ENCODE results near the gene PTOV1.

The PTOV1 gene

DNA sequence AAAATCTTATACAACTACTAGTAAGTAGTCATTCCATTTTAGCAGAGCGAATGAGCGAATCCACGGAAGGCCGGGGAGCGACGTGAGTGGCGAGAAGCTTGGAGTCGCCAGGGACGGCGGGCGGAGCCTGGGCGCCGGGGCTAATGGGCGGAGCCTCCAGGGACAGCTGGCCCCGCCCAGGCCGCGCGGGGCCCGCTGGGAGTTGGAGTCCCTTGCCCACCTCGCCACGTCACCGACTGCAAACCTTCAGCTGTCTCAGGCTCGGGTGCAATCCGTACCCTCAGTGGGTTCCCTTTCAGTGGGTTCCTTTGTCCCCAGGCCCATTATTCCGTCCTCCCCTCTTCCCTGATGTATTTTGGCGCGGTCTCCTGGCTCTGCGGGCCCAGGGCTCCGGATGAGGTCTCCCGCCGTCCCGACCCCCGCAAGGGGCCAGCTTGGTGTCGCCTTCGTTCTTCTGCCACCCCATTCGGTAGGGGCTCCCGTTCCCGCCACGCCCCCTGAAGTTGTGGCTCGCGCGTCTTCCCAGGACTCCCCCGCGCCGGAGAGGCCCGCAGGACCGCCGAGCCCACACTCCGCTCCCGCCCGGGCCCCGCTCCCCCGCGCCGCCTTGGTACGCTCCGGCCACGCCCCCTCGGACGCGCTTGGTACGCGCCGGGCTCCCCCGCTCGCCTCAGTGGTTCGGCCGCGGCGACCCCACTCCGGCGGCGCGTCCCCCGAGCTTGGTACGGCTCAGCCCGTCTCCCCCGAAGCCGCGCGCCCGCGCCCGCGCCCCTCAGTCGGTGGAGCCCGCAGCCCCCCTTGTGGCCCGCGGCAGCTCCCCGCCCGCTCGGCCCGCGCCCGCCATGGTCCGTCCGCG, at the start of gene PTOV1:
Gene PTOV1, plus strand, starts transcription at position 673 of the 856 bp plus-strand sequence.
- peak; percentile 80 for DNase-seq (ENCODE audit: low read depth)

- no peak for DNase-seq (ENCODE audit: low read depth)
Observed at GRCh38 chr19:49801401-49801888, 49.5 kb upstream of the PTOV1 start.

- no peak for DNase-seq (ENCODE audit: low read depth)
Observed at GRCh38 chr19:49801966-49802661, 48.8 kb upstream of the PTOV1 start.

GRCh38 chr19:49802836-49803528, 48.0 kb upstream of the PTOV1 start:
- no peak for DNase-seq (ENCODE audit: low read depth)

GRCh38 chr19:49803529-49803856, 47.5 kb upstream of the PTOV1 start:
- DNase-seq (ENCODE audit: low read depth) = no peak

- DNase-seq (ENCODE audit: low read depth) = no peak
Observed at GRCh38 chr19:49805822-49806619, 44.9 kb upstream of the PTOV1 start.

- DNase-seq (ENCODE audit: low read depth) = no peak
Observed at GRCh38 chr19:49806620-49806959, 44.4 kb upstream of the PTOV1 start.

DNA sequence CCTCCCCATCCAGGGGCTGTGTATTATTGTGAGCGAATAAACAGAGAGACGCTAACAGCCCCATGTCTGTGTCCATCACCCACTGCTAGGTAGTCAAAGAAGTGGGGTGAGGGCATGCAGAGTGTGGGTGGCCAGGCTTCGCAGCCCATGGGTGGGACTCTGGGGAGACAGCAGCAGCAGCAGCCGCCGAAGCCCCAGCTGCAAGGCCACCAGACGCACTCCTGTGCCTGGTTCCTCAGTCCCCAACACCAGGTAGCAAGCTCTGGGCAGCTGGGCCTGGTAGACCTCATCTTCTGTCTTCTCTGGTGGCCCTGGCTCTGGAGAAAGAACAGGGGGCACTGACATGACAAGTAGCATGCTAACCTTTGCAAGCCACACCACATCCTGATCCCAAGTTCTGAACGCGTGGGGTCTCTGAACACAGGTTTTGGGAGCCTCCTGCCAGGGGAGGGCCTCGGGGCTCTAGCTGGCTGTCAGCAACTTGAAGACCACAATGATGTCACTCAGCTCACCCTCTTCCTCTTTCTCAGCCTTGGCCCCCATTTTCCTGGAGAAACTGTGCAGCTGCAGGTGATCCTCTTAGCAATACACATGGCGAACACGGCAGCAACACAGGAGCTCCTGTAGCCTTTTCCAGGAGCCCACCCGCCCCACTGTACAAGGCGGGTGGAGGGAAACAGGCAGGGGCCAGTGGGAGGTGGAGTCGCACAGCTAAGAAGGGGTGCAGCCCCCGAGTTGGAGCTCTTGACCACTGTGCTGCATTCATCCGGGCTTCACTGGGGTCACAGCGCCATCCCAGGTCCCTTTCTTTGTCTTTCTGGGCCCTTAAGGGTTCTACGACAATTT, 43.7 kb upstream of the PTOV1 start:
- no peak for DNase-seq (ENCODE audit: low read depth)

DNA sequence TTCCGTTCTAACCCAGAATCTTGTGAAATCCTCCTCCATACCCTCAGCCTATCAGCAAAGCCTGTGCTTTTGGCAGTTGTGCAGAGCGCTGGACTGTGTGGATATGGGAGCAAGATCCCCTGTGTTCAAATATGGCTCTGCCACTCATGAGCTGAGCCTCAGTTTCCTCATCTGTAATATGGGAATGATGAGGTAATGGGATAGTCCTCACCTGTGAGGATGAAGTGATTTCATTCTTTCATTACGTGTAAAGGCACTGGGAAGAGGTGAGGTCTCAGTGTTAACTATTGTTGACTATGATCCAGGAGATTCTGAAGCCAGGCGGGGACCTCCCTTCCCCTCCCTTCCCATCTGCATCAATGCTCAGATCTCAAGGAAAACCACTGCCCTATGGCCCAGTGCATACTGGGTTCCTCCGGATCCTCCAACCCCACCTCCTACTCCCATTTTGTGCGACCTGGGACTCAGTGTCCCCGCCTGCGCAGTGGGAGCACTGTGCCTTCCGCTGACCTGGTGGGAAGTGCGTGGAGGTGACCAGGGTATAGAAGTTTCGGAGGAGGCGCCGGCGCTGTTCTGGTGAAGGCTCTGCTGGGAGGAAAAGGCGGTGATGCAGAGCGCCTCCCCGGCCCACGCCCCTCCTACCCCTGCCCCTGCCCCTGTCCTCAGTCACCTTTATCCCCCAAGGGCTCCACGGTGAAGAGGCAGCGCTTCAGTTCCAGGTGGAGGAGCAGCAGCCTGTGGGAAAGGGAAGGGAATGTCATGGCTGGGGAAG, 42.9 kb upstream of the PTOV1 start:
- no peak for DNase-seq (ENCODE audit: low read depth)

- DNase-seq (ENCODE audit: low read depth) = no peak
Observed at GRCh38 chr19:49808711-49809159, 42.2 kb upstream of the PTOV1 start.

- DNase-seq (ENCODE audit: low read depth) = no peak
Observed at GRCh38 chr19:49809160-49809940, 41.6 kb upstream of the PTOV1 start.

DNA sequence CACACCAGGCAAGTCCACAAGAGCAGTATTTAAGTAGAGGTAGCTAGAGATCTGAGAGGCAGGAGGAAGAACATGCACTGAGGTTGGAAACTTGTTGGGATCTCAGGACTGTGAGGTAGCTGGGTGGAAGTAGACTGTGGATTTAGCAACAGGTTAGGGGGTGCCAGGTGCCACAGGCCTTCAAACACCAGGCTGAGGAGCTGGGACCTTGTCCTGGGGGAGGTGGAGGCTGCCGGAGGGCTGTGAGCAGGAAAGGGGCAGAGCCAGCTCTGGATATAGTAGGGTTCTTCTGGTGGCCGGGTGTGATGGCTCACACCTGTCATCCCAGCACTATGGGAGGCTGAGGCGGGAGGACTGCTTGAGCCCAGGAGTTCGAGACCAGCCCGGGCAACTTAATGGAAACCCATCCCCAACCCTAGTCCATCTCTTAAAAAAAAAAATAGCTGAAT, 41.0 kb upstream of the PTOV1 start:
- no peak for DNase-seq (ENCODE audit: low read depth)

- DNase-seq (ENCODE audit: low read depth) = no peak
Observed at GRCh38 chr19:49811328-49811727, 39.6 kb upstream of the PTOV1 start.

- no peak for DNase-seq (ENCODE audit: low read depth)
Observed at GRCh38 chr19:49812452-49812996, 38.4 kb upstream of the PTOV1 start.

DNA sequence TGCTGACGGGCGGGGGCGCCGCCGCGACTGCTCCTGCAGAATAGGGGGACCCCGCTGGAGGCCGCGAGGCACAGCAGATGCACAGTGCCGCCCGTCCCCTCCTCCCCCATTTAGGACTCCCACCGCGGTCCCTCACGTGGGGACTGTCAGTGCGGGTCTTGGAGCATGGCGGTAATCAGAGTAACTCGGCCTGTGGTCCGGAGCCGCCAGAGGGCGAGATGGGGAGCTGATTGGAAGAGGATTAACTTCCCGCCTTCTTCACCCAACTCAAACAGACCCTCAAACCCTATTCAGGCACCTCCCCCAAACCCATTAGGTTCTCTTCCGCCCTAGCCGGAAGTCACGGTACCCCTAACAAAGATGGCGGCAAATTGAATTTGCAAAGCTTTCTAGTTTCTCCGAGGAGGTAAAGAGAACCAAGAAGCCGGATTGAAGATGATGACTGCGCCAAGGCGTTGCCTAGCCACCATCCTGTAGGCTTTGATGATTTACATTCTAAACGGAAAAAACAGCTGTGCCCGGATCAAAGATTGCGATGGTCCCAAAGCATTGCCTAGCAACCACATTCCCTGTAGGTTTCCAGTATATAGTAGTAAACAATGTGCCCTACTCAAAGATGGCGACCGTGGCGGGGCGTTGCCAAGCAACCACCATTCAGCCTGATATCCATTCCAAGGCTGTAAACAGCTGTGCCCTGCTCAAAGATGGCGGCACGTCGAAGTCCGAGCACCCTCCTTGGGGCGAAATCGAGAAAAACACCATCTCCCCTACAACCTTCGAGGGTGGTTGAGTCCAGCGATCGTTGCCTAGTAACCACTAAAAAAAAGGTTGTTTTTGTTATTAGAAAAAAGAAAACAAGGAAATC, 37.7 kb upstream of the PTOV1 start, which contains the start of gene FUZ:
Gene FUZ, minus strand, starts transcription at position 296 of the 865 bp plus-strand sequence. Its CDS starts 186 bp downstream, at position 110.
- DNase-seq (ENCODE audit: low read depth) = peak; percentile 96

- DNase-seq (ENCODE audit: low read depth) = no peak
Observed at GRCh38 chr19:49814010-49814409, 36.9 kb upstream of the PTOV1 start.

- no peak for DNase-seq (ENCODE audit: low read depth)
Observed at GRCh38 chr19:49816590-49816989, 34.4 kb upstream of the PTOV1 start.

Data from GM04504 (cell line).